GM19455 (cell line): ENCODE results near the gene SRCAP.
"Not testable (repeated sequence)": the region's sequence is repeated elsewhere in the genome, so short reads cannot be mapped to it uniquely, and the experiment has no call there.

Experiments
- ATAC-seq: cut with Tn5 transposase; IDR thresholded peaks from one replicate; pipeline ENCODE4 v1.9.1; 2021; ENCODE audit not compliant: unreplicated experiment

Gene SRCAP

DNA sequence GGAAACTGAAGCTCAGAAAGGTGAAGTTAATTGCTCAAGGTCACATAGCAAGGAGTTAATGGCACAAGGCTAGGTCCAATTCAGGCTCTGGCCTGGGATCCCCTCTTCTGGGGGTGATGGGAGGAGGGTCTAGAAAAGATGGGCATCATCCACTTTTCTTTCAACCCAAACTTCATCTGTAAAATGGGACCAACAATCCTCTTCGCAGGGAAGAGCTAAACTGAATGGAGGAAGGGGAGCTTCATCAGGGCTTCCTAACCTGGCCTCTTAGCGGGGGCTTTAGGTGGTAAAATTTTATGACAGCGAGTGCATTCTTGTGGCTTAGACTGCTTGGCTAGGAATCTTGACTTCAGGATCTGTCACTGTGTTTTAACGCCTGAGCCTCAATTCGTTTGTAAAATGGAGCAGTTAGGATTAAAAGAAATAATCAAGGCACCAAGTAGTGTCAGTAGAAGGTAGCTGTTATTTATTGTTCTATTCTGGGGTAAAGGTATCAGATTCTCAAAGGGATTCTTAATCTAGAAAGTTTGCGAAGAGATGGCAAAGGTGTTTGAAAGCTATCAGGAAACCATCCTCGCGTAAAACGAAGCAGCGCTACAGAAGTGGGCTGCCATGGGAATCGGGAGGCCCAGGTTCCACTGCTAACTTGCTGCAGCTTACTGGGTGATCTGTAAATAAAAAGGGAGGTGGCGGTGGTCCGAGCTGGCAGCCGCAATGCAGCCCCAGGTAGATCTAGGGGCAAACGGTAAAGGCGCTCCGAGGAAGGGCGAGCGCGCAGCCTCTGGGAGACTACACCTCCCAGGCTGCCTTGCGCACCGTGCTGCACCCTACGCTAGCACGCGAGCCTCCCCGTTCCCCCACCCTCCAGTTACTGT, 1.5 kb upstream of the SRCAP start:
- ATAC-seq, result peak; percentile 80

DNA sequence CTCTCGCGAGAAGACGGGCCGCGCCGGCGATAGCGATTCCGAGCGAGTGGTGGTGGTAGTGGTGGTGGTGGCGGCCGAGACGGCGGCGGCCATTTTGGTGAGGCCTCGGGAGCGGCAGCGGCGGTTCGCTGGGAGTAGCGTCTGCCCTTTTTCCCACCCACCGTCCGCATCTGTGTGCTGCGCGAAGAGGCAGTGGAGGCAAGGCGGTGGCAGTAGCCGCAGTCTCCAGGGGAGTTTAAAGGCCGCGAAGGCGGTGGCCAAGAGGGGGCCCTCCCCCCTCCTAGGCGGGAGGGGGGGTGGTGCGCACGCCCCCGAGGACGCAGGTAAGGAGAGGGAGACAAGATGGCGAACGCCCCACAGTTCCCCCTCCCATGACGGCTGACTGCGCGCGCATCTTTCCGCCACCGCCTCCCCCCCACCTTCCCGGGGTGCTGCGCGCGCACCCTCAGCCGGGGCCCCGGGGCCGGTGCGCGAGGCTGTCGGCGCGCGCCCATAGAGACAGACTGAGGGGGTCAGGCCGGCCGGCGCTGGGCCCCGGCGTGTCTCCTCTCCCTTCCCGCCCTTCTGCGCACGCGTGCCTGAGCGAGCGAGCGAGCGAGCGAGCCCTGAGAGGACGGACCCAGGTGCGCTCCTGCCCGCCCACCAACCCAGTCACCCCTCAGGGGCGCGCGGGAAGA, 694 bp upstream of the SRCAP start:
- peak; percentile 51 for ATAC-seq

DNA sequence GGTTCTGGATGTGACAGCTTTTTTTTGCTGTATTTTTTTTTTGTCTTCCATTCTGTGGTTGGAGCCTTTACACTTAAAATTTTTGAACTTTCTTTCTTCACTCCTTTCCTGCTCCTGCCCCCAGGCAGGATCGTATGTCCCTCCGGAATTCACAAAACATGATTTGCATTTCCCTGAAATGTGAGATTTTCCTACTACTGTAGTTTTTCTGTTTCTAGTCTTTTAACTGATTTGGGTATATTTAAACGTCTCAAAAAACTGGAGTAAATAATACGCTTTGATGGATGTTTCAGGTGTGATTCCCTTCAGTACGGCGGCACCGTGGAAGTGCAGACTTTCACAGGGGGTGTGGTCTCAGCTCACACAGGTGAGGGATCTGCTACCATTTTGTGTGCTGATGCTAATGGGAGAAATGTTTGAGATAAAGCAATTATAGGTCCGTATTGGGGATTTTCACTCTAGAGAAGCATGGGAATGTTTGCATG, 686 bp downstream of the SRCAP start:
- ATAC-seq, result no peak

DNA sequence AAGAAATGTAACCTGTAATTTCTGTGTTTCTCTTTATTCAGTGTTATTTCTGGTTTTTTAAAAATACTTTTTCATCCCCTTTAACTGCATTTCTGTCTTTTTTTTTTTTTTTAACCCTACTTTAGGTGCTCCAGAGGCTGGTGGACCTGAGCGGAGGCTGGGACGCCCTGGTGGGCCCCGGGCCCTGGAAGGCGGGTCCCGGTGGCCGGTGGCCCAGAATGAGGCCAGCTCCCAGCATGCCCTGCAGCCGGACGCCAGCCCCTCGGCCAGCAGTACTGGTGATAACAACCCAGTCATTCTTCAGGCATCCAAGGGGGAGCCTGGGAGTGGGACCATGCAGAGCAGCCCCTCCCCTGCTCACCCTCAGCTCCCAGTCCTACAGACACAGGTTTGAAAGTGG, 1.5 kb downstream of the SRCAP start:
- no peak for ATAC-seq

DNA sequence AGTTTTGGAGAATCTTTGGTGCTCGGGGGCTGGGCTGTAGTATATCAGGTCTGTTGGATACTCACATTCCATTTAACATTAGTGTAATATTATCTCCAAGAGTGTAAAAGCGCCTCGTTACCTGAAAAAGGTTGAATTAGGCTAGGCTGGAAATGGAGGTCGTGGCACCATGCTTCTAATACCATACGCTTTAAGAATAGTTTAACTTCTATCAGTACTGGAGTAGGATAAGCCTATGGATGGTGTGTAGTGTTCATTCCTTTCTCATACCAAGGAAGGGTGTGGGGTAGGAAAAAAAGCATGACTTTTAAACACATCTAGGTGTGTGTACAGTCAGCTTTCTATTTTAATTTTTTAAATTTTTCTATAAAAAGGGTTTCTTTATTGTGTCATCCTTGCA, 2.0 kb downstream of the SRCAP start:
- ATAC-seq, result no peak

DNA sequence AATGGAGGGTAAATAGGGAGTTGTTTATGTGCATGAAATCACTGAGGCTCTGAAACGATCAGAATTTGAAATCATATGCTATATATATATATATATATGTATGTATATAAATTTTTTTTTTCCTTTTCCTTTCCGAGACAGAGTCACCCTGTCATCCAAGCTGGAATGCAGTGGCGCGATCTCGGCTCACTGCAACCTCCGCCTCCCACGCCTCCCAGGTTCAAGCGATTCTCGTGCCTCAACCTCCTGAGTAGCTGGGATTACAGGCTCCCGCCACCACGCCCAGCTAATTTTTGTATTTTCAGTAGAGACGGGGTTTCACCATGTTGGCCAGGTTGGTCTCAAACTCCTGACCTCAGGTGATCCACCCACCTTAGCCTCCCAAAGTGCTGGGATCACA, 4.1 kb downstream of the SRCAP start:
- not testable (repeated sequence) for ATAC-seq

DNA sequence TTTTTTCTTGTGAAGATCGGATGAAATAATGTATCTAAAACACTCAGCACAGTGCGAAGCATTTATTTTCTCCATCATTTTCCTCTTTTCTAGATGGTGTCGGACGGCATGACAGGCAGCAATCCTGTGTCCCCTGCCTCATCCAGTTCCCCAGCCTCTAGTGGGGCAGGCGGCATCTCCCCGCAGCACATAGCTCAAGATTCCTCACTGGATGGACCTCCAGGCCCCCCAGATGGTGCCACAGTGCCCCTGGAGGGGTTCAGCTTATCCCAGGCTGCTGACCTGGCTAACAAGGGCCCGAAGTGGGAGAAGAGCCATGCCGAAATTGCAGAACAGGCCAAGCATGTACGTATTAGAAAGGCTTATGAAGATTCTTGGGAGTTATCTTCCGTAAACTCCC, 5.0 kb downstream of the SRCAP start:
- no peak for ATAC-seq

DNA sequence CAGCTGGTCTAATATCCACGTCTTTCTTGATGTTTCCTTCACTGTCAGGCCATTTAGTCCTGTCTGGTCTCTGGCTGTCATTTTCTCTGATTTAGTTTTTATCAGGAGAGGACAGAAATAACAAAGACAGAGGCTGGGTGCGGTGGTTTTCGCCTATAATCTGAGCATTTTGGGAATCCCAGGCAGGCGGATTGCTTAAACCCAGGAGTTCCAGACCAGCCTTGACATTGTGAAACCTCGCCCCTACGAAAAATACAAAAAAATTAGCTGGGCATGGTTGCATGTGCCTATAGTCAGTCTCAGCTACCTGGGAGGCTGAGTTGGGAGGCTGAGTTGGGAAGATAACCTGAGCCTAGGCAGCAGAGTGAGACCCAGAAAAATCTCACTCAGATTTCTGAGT, 7.1 kb downstream of the SRCAP start:
- ATAC-seq, result no peak

DNA sequence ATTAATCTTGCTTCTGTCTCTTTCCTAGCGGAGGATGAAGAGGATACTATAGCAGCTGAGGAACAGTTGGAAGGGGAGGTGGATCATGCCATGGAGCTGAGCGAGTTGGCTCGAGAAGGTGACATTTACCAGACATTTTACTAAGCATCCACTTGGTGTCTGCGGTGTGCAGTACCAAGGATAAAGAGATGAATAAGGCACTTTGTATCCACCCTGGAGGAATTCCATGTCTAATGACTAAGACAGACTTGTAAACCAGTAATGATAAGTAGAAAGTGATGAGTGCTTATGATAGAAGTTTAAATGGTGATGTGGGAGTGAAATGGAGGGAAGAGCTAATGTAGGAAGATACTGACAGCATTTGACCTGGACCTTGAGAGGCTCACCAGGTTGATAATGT, 12.0 kb downstream of the SRCAP start:
- ATAC-seq, result no peak

DNA sequence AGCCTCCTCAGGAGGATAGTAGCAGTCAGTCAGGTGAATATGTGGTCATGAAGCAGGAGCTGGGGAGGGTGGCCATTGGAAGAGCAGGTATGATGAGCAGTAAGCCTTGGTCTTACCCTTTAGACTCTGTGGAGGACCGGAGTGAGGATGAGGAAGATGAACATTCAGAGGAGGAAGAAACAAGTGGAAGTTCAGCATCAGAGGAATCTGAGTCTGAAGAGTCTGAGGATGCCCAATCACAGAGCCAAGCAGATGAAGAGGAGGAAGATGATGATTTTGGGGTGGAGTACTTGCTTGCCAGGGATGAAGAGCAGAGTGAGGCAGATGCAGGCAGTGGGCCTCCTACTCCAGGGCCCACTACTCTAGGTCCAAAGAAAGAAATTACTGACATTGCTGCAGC, 12.7 kb downstream of the SRCAP start:
- ATAC-seq, result no peak

DNA sequence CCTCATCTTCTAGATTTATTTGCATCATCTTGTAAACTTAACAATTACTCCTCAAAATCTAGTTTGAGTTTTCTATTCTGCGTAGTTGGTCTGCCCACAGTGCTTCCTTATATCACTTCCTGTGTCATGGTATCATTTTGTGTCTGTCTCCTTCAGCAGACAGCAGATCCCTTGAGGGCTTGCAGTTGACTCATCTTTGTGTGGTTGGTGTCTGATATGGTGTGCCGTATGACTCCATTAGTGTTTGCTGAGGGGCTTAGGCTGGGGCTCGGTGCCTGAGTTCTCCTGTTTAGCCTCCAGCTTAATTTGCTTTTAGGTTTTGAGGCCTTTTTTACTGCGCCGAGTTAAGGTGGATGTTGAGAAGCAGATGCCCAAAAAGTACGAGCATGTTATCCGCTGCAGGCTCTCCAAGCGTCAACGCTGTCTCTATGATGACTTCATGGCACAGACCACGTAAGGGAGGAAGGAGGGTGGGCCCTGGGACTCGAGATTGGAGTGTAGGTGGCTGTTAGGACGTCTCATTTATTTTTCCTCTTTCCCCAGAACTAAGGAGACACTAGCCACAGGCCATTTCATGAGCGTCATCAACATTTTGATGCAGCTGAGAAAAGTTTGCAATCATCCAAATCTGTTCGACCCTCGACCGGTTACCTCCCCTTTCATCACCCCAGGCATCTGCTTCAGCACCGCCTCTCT, 16.9 kb downstream of the SRCAP start:
- ATAC-seq, result no peak

DNA sequence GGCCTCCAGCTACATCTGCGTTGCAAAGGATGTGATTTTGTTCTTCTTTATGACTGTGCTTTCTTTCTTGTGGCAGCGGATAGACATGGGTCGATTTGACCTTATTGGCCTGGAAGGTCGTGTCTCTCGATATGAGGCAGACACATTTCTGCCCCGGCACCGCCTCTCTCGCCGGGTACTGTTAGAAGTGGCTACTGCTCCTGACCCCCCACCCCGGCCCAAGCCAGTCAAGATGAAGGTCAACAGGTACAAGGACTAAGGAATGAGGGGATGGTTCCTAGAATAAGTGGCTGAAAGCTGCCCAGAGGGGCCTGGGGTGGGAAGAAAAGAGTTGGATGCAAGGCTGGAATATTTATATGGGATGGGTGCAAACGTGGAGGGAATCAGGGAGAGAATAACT, 21.1 kb downstream of the SRCAP start:
- no peak for ATAC-seq

DNA sequence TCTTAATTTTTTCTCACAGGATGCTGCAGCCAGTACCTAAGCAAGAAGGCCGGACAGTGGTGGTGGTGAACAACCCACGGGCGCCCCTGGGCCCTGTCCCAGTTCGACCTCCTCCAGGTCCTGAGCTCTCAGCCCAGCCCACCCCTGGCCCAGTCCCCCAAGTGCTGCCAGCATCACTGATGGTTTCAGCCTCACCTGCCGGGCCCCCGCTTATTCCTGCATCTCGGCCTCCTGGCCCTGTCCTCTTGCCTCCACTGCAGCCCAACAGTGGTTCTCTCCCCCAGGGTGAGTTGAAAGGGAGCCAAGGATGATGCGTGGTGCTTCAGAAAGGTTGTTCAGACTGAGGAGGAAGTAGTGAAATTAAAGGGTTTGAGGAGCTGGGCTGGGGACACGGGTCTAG, 21.7 kb downstream of the SRCAP start:
- ATAC-seq, result no peak

DNA sequence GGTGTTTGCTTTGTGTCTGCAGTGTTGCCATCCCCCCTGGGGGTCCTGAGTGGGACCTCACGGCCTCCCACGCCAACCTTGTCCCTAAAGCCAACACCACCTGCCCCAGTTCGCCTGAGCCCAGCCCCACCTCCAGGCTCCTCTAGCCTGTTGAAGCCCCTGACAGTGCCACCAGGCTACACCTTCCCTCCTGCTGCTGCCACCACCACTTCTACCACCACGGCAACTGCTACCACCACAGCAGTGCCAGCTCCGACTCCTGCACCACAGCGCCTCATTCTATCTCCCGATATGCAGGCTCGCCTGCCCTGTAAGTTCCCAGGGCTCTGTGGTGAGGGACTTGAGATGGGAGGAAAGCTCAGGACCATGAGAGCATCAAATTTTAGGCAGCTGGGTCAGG, 22.2 kb downstream of the SRCAP start:
- ATAC-seq, result no peak

DNA sequence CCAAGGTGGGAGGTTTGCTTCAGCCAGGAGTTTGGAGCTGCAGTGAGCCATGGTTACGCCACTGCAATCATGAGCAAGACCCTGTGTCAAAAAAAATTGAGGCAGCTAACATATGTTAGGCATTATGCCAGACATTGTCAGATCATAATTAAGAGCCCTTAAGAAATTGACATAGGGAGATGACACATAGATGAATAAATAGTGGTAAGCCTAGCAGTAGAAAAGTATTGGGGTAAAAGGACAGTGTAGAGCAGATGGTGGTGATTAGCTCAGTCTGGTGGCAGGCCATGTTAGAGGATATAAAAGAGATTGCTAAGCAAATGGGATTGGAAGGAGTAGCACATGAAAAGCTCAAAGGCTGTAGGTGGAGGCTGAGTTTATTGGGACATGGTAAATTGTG, 22.6 kb downstream of the SRCAP start:
- ATAC-seq, result no peak

DNA sequence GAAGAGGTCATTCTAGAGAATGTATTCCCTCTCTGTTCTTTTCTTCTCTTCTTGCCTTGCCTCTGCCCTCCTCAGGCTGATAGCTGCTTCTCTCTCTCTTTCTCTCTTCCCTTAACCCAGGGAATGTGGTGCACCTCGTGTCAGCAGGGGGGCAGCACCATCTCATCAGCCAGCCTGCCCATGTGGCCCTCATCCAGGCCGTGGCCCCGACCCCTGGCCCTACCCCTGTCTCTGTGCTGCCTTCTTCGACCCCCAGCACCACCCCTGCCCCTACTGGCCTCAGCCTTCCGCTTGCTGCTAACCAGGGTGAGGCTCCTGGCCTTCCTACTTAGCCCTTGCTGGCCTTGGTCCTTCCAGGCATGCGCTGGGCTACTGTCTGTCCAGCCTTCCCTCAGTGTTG, 23.5 kb downstream of the SRCAP start:
- ATAC-seq, result no peak

DNA sequence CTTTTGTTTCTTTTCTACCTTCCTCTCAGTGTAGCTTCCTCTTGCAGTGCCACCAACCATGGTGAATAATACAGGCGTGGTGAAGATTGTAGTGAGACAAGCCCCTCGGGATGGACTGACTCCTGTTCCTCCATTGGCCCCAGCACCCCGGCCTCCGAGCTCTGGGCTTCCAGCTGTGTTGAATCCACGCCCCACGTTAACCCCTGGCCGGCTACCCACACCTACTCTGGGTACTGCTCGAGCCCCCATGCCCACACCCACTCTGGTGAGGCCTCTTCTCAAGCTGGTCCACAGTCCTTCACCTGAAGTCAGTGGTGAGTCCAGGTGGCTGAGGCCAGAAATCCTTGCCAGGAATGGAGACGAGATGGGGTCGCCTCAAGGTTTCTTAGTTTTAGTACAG, 23.9 kb downstream of the SRCAP start:
- no peak for ATAC-seq

DNA sequence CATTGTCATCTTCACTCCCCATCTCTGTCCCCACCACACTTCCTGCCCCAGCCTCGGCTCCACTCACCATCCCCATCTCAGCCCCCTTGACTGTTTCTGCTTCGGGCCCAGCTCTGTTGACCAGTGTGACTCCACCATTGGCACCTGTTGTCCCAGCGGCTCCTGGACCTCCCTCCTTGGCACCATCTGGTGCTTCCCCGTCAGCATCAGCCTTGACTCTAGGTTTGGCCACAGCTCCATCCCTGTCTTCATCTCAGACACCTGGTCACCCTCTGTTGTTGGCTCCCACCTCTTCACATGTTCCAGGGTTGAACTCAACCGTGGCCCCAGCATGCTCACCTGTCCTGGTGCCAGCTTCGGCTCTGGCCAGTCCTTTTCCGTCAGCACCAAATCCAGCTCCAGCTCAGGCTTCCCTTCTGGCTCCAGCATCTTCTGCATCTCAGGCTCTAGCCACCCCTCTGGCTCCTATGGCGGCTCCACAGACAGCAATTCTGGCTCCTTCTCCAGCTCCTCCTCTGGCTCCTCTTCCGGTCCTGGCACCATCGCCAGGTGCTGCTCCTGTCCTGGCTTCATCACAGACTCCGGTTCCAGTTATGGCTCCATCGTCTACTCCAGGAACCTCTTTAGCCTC, 24.9 kb downstream of the SRCAP start:
- no peak for ATAC-seq

DNA sequence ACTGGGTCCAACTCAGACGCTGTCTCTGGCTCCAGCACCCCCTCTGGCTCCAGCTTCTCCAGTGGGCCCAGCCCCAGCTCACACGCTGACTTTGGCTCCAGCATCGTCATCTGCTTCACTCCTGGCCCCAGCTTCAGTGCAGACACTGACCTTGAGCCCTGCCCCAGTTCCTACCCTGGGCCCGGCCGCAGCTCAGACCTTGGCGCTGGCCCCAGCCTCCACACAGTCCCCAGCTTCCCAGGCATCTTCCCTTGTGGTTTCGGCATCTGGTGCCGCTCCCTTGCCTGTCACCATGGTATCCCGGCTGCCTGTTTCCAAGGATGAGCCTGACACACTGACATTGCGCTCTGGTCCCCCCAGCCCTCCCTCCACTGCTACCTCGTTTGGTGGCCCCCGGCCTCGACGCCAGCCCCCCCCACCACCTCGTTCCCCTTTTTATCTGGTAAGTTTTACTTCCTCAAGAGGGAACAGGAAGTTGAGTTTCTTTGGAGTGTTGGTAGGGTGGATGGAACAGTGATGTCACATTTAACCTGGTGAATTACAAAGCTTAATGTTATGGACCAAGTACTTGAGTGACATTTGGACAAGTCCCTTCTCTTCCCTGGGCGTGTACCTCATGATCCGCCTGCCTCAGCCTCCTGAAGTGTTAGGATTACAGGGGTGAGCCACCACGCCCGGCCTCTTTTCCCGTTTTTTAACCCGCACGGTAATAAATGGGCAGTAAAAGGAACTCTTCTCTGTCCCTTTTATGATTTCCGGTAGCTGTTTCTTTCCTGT, 25.9 kb downstream of the SRCAP start:
- ATAC-seq, result no peak

DNA sequence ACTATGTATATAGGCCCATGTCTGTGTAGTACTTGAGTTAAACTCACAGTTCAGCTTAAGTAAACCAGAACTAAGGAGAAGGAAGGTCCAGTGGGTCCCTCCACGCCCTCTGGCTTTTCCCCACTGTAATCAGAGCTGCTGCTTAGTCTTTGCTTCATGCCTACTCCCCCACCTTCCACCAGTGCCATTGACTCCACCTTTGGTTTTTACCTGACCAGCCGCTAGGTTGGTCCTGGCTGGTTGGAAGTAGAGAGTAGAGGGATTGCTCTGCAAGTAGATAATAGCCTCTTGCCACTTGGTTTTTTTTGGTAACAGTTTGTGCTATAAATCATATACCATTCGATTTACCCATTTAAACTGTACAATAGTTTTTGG, 26.4 kb downstream of the SRCAP start:
- no peak for ATAC-seq

DNA sequence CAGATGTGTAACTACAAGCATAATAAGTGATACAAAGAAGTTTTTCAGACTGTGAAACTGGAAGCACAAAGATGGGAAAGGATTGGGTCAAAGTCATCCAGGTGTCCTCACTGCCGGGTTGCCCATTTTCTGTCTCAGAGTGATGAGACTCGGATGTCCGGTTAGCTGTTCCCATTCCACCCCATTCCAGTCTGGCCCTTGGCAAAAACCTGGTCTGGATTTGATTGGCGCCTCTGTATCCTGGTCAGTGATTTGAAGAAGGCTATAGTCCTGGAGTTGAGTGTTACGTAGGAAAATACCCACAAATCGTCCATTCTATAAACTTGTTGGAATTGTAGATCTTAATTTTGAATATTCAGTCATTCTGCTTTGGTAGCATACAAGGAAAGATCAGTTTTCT, 29.4 kb downstream of the SRCAP start:
- no peak for ATAC-seq
